GM19468 (cell line): ENCODE data around the gene TMEM235.
A peak's percentile ranks its signal among the peaks of the same experiment; 100 is the strongest.

Experiments
- ATAC-seq: cut with Tn5 transposase; IDR thresholded peaks from one replicate; pipeline ENCODE4 v1.9.1; 2021; ENCODE audit warnings: mild to moderate bottlenecking, moderate library complexity, moderate number of reproducible peaks; ENCODE audit not compliant: unreplicated experiment; ENCODE audit errors: extremely low read depth

The TMEM235 gene

DNA sequence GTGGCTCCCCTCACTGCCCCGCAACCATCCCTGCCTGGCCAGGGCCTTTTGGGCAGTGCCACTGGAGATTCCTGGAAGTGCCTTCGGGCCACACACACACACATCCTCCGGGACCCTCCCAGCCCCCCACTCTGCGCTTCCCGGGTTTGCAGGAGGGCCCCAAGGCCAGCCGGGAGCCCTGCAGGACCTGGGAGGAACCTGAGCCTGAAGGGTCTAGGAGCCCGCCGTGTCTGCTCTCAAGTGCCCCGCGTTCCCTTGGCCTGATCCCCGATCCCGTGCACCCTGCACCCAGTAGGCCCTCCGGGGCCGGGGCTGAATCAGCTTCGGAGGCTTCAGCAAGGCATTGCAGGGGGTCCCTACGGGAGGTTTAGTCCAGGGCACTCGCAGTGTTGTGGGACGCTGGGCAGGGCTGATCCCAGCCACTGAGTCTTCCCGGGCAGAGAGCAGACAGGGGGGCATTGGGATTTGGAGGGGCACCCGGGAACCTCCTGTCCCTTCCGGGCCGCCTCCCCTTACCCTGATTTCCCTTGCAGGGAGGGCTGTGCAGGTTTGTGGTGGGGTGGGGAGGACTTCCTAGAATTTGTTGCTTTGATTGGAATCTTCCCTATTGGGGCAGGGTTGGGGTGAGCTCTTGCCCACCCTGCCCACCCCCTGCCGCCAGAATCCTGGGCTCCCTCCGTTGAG is 36.9 kb downstream of the TMEM235 start:
- ATAC-seq = no peak

DNA sequence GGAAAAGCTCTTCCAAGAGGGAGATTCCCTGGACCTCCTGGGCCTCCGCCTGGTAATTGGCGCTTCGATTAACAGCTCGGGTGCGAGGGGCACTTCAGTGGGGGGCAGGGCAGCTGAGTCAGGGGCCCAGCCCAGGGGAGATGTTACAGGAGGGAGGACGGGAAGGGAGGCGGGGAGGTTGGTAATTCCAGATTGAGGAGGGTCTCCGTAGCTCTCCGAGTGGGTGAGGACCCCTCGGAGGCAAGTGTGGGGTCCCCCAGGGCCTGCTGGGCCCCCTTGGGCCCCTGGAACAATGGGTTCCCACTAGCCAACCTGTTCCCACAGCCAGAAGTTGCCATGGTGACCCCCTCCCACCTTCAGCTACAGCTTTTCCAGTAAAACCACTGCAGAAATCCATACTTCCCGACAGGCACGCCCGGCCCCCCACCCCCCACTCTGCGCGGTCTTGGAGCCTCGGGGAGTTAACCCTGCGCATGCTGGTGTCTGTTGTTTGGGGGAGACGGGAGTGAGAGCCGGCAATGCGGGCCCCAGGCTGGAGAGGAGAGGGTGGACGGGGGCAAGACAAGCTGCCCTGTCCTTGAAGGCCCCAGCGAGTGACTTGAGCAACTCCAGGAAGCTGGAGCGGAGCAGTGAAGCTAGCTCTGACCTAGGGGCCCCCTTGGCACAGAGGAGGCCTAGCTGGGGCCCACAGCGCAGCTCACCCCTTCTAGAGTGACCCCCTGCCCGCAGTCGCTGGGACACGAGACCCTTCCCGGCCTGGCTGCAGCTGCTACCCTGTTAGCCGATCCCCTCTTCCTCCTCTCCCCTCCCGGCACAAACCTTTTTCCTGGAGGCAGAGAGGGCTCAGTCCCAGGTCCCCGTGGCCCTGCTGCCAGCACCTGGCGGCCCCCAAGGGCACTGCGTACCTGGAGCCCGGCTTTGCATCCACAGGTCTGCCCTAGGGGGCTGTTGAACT is 37.8 kb downstream of the TMEM235 start:
- ATAC-seq = no peak

DNA sequence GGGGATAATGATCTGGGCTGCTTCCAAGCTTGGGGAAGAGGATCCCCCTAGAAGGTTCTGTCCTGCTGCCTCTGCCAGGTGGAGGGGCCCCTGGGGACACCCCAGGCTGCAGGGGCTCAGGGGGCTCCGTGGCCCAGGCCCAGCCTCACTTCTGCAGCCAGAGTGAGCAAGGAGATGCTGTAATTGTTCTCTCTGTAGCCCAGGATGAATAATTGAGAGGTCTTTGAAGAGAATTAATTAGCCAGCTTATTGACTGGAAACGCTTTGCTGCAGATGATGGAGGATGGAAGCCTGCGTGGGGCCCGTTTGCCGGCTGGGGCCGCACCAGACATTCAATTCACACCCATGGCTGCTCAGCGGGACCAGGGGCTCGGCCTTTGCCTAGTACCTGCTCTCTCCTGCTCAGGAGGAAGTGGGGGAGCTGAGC is 38.5 kb downstream of the TMEM235 start:
- no peak for ATAC-seq

DNA sequence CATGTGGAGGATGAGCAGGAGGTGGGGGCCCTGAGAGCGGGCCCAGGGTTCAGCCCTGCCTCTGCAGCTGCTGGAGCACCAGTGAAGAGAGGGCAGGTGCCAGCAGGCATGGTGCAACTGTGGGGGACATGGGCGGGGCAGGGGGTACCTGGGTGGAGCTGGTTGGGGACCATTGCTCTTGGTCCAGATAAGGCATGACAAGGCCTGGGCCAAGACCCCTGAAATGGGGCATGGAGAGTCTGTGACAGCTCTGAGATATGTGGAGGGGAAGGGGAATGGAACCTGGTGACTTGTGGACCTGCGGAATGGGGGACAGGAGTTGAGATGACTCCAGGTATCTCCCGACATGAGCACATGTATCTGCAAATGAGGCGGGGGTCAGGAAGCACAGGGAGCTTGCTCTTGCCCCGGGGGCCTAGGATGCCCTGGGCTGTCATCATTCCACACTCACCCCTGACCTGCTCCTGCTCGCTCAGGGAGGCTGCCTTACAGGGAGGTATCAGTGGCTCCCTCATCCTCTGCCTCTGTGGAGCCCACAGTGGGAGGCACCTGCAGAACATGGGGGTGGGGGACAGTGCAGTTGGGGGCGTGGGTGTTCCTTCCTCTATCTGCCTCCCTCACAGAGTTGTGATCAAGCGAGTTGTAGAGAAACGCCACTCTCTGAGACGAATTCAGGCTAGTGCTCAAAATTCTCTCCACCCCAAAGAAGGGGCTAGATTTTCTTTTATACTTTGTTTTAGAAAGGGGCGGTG is 40.2 kb downstream of the TMEM235 start:
- ATAC-seq = no peak

DNA sequence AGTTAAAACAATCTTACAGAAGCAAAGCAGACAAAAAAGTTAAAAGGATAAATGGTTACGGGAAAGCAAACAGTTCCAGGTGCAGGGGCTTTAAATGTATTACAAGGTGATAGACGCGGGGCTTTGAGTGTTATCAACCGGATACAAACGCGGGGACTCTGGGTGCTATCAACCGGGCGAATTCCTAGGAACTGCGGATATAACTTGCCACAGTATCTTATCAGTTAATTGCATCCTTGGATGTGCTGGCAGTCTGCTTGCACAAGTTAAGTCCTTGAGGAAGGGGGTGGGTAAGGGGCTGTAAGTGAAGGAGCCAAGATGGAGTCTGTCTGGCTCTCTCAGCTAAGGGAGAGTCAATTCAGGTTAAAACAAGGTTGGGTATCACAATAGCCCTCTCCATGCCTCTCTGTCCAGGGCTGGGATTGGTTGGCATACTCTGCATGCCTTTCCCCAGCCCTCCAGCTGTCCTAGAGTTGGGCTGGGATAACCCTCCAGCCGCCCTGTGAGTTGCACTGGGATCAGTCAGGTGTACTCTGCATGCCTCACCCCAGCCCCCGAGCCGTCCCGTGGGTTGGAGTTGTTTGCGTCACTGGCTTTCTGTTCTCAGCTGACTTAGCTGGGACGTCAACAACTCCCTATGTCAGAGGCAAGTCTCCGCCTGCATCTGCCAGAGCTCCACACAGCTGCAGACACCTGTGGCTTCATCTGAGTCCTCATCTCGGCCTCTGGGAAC is 40.9 kb downstream of the TMEM235 start:
- ATAC-seq = no peak

DNA sequence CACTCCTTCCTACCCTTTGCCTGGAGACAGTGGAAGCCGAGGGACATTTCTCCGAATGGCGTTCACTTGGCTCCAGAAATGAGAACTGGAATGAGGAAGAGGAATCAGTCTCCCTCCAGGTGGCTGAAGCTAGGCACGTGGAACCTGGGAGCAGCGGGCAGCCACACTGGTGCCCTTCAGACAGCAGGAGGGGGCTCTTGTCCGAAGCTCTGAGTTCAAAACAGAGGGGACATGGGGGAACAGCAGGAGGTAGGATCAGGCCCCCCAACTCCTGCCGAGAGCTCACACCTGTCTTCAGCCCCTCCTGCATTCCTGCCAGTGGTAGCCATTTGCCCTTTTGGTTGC is 41.5 kb downstream of the TMEM235 start:
- no peak for ATAC-seq

DNA sequence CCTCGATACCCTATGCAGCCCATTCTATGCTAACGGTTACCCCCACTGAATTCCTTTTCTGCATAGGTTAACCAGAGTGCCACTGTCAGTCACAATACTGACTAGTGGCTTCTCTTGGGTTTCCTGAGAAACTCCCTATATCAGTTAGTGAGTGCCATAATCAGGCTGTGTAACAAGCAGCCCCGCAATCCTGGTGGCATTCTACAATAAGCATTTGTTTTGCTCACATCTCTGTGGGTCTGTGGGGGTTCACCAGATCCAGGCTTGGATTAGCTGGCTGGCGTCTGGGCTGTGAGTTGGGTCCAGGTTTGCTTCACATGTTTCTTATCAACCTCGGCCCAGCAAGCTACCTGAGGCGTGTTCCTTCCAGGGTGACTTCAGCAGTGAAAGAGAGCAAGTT is 42.4 kb downstream of the TMEM235 start:
- ATAC-seq = no peak

DNA sequence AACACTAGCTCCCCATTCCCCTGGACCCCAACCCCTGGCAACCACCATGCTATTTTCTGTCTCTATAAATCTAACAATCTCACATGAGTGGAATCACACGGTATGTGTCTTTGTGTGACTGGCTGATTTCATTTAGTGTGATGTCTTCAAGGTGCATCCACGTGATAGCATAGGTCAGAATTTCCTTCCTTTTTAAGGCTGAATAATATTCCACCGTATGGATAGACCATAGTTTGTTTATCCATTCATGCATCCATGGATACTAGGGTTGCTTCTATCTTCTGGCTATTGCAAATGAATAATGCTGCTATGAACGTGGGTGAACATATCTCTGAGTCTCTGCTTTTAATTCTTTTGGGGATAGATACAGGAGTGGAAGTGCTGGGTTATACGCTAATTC is 43.9 kb downstream of the TMEM235 start:
- no peak for ATAC-seq

DNA sequence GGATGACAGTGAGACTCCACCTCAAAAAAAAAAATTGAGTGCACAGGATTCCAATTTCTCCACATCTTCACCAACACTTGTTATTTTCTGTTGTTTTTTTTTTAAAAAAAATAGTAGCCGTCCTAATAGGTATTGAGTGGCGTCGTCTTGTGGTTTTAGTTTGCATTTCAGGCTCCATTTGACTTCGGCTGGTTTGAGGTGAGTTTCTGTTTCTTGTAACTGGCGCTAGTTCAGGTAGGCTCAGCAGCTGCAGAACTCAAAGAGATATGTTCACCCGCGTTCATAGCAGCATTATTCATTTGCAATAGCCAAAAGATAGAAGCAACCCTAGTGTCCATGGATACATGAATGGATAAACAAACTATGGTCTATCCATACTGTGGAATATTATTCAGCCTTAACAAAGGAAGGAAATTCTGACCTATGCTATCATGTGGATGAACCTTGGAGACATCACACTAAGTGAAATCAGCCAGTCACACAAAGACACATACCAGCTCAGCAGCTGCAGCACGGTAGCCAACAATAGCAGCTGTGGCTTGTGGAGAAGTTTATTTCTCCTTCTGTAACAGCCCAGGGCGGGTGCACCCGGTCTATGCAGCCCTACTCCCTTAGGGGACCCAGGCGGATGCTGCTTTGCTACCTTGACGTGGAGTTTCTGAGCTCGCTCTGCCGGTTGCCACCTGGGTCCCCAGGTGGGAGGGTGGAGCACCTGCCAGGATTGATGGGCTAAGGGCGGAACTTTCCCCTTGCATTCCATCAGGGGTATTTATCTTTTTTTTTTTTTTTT is 44.9 kb downstream of the TMEM235 start:
- peak; percentile 17 for ATAC-seq

DNA sequence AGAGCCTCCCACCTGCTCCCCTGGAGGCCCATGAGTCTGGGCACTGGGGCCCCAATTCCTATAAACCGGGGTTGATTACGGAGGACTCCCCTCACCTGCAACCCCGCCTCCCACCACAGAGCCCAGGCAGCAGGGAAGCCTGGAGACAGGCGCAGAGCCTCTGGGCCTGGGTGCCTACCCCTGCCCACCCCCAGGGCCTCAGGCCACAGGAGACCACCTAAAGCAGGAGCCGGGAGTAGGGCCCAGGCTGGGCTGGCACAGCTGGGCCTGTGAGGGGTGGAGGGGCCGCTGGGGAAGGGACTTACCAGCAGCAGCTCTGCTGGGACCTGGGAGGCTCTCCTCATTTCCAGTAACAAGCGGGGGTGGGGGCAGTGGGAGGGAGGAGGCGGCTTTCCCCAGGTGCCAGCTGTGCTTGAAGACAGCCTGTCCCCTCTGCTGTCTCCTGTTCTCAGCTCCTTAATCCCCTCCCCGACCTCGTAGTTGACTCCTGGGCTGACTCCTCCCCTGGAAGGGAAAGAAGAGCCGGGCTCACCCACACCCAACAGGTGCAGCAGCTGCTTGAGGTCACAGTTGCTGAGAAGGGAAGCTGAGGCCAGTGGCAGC is 46.8 kb downstream of the TMEM235 start:
- ATAC-seq = no peak

DNA sequence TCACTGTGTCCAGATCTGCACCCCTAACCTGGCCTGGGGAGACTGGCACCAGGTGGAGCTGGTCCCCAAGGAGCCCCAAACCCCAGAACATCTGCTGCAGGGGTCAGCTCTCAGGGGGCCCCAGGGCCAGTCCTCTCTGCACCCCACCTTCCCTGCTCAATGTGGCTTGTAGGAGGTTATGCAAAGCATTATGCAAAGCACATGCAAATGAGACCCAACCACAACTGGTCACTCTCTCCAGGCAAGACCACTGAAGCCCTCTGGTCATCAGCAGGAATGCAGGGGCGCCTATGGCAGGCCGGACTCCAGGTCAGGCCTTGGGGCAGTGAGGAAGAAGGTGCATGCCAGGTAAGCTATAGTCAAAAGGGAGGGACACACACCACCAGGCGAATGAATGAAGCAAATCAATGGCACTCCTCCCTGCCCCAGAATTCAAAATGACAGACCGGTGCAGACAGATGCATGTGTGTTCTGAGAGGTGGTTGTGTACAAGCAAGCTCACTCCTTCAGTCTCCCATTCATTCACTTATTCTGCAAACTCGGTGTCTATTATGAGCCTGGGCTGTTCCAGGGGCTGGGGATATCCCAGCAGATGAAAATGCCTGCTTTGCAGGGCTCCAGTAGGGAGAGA is 48.0 kb downstream of the TMEM235 start:
- ATAC-seq = no peak

DNA sequence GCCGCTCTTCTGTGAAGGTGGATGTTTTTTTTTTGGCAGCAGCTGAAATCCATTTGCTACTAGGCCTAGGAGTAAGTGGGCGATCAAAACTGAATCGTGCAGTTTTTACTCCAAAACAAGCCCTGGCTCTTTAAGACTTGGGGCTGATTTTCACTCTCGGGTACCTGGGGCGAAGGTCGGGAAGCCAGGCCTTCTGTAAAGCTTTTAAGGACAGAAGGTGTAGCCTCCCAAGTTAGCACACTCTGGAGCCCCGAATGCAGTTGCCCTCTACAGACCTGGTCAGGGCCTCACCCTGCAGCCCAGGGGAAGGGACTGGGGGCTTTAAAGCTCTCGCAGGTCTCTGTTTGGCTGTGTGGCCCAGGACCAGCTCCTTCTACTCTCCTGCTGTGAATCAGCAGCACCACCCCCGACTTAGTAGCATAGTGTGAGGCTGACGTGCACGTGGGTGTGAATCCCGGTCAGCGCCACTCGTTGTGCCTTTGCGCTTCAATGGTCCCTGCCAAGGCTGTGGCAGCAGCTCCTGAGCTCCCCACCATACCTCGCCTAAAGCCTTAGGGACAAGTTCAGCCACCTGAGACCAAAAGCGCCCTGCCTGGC is 49.9 kb downstream of the TMEM235 start:
- no peak for ATAC-seq

DNA sequence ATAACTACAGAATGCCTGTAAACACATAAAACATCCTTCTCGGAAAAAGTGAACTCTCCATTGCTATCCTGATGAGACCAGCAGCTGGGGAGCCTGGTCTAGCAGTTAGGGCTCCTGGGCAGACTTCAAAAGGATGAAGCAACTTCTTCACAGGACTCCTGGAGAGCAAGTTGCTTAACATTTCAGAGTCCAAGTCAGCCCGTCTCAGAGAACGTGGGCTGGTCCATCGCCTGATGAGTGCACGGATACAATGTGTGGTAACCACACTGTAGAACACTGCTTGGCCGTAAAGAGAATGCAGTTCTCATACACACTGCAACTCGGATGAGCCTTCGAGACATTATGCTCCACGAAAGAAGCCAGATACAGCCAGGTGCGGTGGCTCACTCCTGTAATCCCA is 52.7 kb downstream of the TMEM235 start:
- ATAC-seq = no peak

DNA sequence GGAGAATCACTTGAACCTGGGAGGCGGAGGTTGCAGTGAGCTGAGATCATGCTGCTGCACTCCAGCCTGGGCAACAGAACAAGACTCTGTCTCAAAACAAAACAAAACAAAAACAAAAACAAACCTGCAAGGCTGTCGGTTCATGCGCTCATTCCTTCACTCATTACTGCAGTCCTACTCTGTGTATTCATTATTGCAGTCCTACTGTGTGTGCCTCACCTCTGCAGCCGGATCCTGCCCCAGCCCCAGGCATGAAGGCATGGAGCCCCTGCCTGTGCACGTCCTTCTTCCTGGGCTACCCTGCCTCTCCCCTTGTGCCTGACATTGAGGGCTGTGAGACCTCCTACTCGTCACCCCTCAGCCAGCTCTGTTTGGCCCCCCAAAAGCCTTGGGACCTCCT is 57.6 kb downstream of the TMEM235 start:
- no peak for ATAC-seq

DNA sequence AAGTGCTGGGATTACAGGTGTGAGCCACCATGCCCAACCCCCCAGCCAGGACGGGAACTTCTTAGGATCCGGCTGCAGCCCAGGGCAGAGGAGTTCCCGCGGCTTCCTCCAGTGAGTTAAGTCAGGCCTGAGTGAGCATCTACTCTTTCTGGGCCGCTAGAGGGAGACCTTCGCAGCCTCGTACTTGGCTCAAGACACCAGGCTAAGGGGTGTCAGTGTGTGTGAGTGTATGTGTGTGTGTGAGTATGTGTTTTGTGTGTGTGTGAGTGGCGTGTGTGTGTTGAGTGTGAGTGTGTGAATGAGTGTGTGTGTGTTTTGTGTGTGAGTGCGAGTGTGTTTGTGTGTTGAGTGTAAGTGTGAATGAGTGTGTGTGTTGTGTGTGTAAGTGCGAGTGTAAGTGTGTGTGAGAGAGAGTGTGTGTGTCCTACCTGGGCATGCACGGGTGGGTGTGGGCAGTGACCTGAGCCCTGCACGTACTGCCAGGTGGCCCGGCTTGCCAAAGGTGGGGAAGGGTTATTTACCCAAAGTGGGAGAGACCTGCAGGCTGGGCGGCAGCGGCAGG is 58.5 kb downstream of the TMEM235 start:
- ATAC-seq = no peak
